Motor neuron (in vitro differentiated cells): ENCODE results near the gene ITPR2. TPM values are rescaled to one million over a fixed set of nuclear protein-coding genes. Genes with fewer than 3 reads are reported as not detected.

Experiments
- ATAC-seq, 8 experiments: fragments of 200-7000 bp; cut with Tn5 transposase; replicated peaks in 6 of 8; 2 replicates each; pipeline ENCODE4 v1.8.0; 2021; ENCODE audit warnings: mild to moderate bottlenecking in 8 of 8, moderate library complexity in 8 of 8
- H3K27ac ChIP-seq, 2 donors: fragments of 250-450 bp; sonication (Bioruptor Pico); 2 replicates each; pipeline ENCODE4 v1.9.0; 2021; ENCODE audit warnings: antibody characterized with exemption in 2 of 2, mild to moderate bottlenecking in 2 of 2, moderate library complexity in 1 of 2
- H3K4me1 ChIP-seq, 2 donors: fragments of 250-450 bp; sonication (Bioruptor Pico); replicated peaks in 1 of 2; 2 replicates each; pipeline ENCODE4 v1.6.1; 2021; ENCODE audit warnings: antibody characterized with exemption in 2 of 2, mild to moderate bottlenecking in 2 of 2, moderate library complexity in 1 of 2
- H3K4me3 ChIP-seq, 5 donors: fragments of 250-450 bp; sonication (Bioruptor Pico); 2 replicates each; pipeline ENCODE4 v1.9.0; 2021; ENCODE audit warnings: antibody characterized with exemption in 5 of 5, mild to moderate bottlenecking in 5 of 5, moderate library complexity in 4 of 5
- WGBS, 10 experiments: fragments of 450-650 bp; shearing (Covaris generic); methylation state at CpG; one replicate each; pipeline ENCODE4 v1.0.0; 2022; 5-methylcytosine and 5-hydroxymethylcytosine counted together
- in situ Hi-C, 9 experiments: fragments of 400-800 bp; cut with MboI; loops; one replicate each; pipeline ENCODE4 v1.15.0; 2021; ENCODE audit warnings: low sequenced_read_pairs in 9 of 9, low pct_unique_long_range_greater_than_20kb in 2 of 9; ENCODE audit not compliant: unreplicated experiment in 9 of 9
- total RNA-seq, 8 experiments: library from RNA; unstranded; fragments of 300-600 nt; gene quantifications; 2 replicates each; pipeline versions ENCODE4 v1.2.3 to v1.2.4, GENCODE V29; 2022

ITPR2 gene
- total RNA-seq, 8 experiments from 2014 or later = 0.27 to 51.5 (median 11.5) TPM

GRCh38 chr12:26292596-26292995 is 540.4 kb downstream of the ITPR2 start:
- ATAC-seq = no peak
- Histone ChIP-seq H3K4me1 (peaks cover 0 to 5% of the 10 kb centered on the region in 2 donors), H3K4me3 (no peak overlapping the region), H3K27ac (no peak overlapping the region)
- 60 to 100% (median 86%) methylated on average over 1 of the region's 1 CpG; no CpG with 5 or more reads in 7 of the 10 experiments for WGBS, 10 experiments
- in situ Hi-C loops = no loop called here

DNA sequence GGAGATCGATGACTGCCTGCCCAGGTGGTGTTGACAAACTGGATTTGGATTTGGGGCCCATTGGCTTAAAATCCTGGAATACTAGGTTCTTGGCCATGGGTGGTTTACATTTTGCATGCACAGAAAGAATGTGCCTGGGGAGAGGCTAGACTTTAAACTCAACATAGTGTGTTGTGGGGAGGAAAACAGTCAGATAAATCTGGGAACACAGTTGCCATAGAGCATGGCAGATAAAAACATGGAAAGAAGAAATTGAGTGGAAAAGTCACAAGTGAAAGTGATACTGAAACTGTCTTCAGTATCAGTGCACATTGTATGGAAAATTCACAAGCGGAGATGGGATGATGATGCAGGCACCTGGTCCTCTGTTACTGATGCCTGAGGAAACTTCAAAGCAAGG is 542.4 kb downstream of the ITPR2 start:
- 54 to 100% (median 79%) methylated on average over 1 to 2 of the region's 2 CpGs; no CpG with 5 or more reads in 1 of the 10 experiments for WGBS, 10 experiments
- H3K4me1 ChIP-seq = peaks cover 0 to 5% of the 10 kb centered on the region in 2 donors
- H3K4me3 ChIP-seq = no peak overlapping the region
- no peak overlapping the region for H3K27ac ChIP-seq
- peak in 1 of 8 experiments; percentile 46 for ATAC-seq
- in situ Hi-C loops = no loop called here

DNA sequence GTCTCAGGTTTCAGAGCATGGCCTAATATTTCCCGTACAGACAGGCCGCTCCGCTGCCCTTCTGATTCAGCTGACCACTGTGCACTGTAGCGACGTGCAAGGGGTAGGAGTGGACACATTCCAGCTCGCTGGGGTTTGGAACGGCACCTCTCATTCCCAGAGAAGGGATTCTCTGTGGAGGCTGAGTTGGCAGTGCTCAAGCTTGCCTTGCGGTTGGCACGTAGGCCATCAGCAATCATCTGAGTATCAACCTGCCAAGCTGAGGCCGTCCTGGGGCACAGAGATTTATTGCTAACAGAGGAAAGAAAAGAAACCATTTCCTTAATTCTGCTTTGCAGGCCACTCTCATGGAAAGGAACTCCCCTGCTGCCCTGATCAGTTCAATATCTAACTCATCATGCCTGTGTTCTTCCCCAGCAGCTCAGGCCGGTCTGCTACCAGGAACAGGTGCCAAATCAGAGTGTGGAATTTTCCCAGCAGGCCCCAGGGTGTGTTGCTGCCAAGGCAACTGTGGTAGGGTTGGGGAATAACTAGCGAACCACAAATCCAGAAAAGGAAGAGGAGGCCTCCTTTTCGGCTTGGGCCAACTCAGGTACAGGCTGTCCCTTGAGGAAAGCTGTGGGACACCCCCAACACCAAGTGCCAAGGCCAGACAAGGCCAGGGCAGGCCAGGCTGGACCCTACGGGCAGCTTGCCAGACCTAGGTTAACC is 545.2 kb downstream of the ITPR2 start:
- Histone ChIP-seq H3K4me3 (no peak overlapping the region), H3K27ac (no peak overlapping the region), H3K4me1 (no peaks in the 10 kb centered on the region)
- WGBS, 10 experiments = 31 to 92% (median 74%) methylated on average over 1 to 10 of the region's 14 CpGs; no CpG with 5 or more reads in 1 of the 10 experiments
- ATAC-seq = peak in 1 of 8 experiments; percentile 48
- in situ Hi-C loops = no loop called here

Other genes with a start within 250 kb of the ITPR2 start
- gene INTS13, start 104.8 kb upstream of the ITPR2 start, total RNA-seq = 10 to 100 TPM; 15.9 to 49.1 (median 21.4) TPM
- 10 to 100 TPM; 28.3 to 55.4 (median 44.8) TPM for gene FGFR1OP2, start 105.3 kb upstream of the ITPR2 start, total RNA-seq
- 10 to 100 TPM; 26.4 to 70.4 (median 39.6) TPM for gene TM7SF3, start 181.2 kb upstream of the ITPR2 start, total RNA-seq
- 10 to 100 TPM; 34.8 to 57.0 (median 44.6) TPM for gene MED21, start 189.4 kb upstream of the ITPR2 start, total RNA-seq
- not detected for gene C12orf71, start 249.4 kb upstream of the ITPR2 start, total RNA-seq